Activated CD8-positive, alpha-beta T cell treated with anti-CD3 and anti-CD28 coated beads for 36 hours (primary cell): ENCODE results near the gene TXNRD2. TPM values are rescaled to one million over a fixed set of nuclear protein-coding genes. Genes with fewer than 3 reads are reported as not detected.
A peak's percentile ranks its signal among the peaks of the same experiment; 100 is the strongest.

Experiments
- ATAC-seq: fragments of 200-7000 bp; cut with Tn5 transposase; one replicate; pipeline ENCODE4 v1.10.0; 2021; ENCODE audit warnings: mild to moderate bottlenecking, moderate library complexity
- CTCF ChIA-PET: fragments of 350-600 bp; sonication (Branson Sonifier 250); formaldehyde crosslinking; loops from one replicate; lab custom pipeline; 2021; ENCODE audit warnings: antibody characterized with exemption; lab: Charles Lee
- POLR2A ChIA-PET: fragments of 350-600 bp; sonication (Branson Sonifier 250); formaldehyde crosslinking; loops from one replicate; lab custom pipeline; 2021; ENCODE audit warnings: antibody characterized with exemption; lab: Charles Lee
- DNase-seq: peaks from one replicate; pipeline ENCODE4 v3.0.0-alpha.2; 2020
- H3K27ac Mint-ChIP-seq: one replicate; pipeline ENCODE4 v1.8.0; 2021; ENCODE audit warnings: mild to moderate bottlenecking, mixed read lengths
- H3K27me3 Mint-ChIP-seq: one replicate; pipeline ENCODE4 v1.8.0; 2021; ENCODE audit warnings: mixed read lengths
- H3K36me3 Mint-ChIP-seq: one replicate; pipeline ENCODE4 v1.8.0; 2021; ENCODE audit warnings: low read depth, mixed read lengths
- H3K4me1 Mint-ChIP-seq: one replicate; pipeline ENCODE4 v1.8.0; 2021; ENCODE audit warnings: low read depth, mixed read lengths
- H3K4me3 Mint-ChIP-seq: one replicate; pipeline ENCODE4 v1.8.0; 2021; ENCODE audit warnings: mild to moderate bottlenecking, moderate library complexity, mixed read lengths
- H3K9me3 Mint-ChIP-seq: one replicate; pipeline ENCODE4 v1.8.0; 2021; ENCODE audit warnings: mixed read lengths
- intact Hi-C: fragments of 100-400 bp; cut with micrococcal nuclease; formaldehyde crosslinking; loops from one replicate; pipeline ENCODE4 v1.10.0; 2022
- total RNA-seq, 2 experiments: library from RNA; stranded (reverse); gene quantifications; one replicate each; pipeline ENCODE4 v1.2.3, GENCODE V29; 2021
- TF ChIP-seq, protein P1 (sequence below): fragments of 200-600 bp; IDR thresholded peaks from one replicate; pipeline ENCODE4 v1.8.0; 2022; ENCODE audit warnings: antibody characterized with exemption, mild to moderate bottlenecking

The TXNRD2 gene
- total RNA-seq, 2 experiments from 2014 or later = 18.0 to 18.5 TPM

DNA sequence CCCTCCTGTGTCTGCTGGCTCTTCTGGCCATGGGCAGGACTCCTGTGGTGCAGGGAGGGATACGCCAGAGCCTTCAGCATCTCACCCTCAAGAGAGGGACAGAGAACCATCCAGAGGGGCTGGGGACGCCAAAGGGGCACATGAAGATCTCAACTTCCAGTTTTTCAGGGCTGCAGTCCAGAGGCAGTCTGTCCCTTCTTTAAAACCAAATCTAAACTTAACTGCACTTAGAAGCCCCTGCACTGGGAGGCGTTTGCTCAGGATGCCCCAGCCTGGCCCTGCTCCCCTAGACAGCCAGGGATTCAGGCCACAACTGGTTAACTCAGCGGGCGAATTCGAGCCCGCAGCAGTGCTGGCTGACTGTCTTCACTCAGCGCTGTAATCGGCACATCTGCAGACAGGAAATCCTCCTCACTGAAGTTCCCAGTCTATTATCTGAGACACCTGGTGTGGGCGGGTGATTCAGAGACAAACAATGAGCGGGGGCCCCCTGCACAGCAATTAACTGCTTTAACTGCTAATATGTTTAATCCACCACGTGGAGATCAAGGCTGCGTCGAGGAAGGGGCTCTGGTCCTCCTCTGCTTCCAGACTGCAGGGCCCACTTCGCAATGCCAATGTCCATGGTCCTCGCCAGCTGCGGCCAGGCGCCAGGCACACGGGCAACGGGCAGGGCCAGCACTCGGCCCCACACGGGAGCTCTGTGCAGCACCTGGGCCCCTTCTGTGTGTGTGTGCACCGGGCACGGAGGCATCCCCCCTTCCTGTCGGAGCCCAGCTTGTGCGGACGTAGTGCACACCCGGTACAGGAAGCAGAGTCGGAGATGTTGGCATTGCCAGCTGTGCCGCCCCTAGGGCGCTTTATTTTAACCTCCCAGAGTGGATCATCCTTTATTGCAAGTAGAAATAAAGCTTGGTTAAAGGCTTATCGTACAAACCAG, 50.0 kb downstream of the TXNRD2 start:
- Mint-ChIP-seq H3K36me3 (peaks cover 13% of the 10 kb centered on the region), H3K27ac (peak overlapping the region; percentile 97), H3K4me3 (peak overlapping the region; percentile 73), H3K27me3 (no peaks in the 10 kb centered on the region), H3K9me3 (no peaks in the 10 kb centered on the region), H3K4me1 (peaks cover 81% of the 10 kb centered on the region)
- ChIA-PET CTCF (interaction anchor here (0.6 to 2.5 kb wide), 12 partner anchors 23 to 171 kb away, joined by 3 to 11 read pairs (median 4); partner anchors contain the start of genes GNB1L, GP1BB and RTL10), POLR2A (interaction anchor here (0.6 to 8.8 kb wide), 15 partner anchors 11 to 172 kb away, joined by 3 to 96 read pairs (median 3); partner anchors contain the start of genes COMT, GNB1L, RTL10 and TXNRD2)
- DNase-seq (peak; percentile 96), ATAC-seq (peak; percentile 74)
- intact Hi-C loops = loop anchor here (5.0 kb wide), 1 partner anchor 34 kb away; no protein-coding TSS in a partner anchor
- TF ChIP-seq, protein P1, sequence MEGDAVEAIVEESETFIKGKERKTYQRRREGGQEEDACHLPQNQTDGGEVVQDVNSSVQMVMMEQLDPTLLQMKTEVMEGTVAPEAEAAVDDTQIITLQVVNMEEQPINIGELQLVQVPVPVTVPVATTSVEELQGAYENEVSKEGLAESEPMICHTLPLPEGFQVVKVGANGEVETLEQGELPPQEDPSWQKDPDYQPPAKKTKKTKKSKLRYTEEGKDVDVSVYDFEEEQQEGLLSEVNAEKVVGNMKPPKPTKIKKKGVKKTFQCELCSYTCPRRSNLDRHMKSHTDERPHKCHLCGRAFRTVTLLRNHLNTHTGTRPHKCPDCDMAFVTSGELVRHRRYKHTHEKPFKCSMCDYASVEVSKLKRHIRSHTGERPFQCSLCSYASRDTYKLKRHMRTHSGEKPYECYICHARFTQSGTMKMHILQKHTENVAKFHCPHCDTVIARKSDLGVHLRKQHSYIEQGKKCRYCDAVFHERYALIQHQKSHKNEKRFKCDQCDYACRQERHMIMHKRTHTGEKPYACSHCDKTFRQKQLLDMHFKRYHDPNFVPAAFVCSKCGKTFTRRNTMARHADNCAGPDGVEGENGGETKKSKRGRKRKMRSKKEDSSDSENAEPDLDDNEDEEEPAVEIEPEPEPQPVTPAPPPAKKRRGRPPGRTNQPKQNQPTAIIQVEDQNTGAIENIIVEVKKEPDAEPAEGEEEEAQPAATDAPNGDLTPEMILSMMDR = no peak

DNA sequence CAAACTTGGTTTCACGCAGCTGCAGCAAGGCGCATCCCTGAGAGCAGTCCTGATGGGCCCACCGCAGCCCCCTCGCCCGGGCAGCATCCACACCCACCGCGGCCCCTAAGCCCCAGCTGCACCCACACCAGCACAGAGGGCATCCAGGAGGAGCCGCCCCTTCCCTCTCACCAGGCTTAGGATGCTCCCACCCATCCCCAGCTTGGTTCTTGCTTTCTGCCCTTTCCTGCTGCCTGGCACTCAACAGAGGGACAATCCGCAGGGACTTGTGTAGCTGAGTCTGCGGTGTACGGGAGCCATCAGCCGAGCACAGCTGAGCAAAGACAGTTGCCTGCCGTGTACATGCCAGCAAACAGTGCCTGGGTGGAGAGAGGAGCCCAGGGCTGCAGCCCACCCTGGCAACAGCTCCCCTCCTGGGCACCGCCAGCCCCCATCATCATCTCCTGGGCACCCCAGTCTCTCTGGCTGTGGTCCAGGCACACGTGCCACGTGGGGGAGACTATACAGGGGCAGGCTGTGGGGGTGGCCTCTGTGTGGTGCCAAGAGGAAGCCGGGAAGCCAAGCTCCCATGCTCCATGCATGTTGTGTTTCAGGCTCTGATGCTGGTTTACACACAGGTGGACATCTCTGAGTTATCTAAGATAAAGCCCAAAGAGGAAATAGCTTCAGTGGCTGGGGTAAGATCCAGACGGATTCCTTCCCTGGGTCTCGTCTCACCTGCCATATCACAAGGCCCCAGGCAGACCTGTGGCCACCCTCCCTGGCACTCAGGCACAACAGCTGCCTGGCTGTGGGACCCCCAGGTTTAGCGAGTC, 50.9 kb downstream of the TXNRD2 start:
- CTCF ChIA-PET = interaction anchor here (0.9 to 2.5 kb wide), 10 partner anchors 10 to 160 kb away, joined by 3 to 11 read pairs (median 4); partner anchors contain the start of genes GNB1L and RTL10
- H3K4me1 Mint-ChIP-seq = peaks cover 80% of the 10 kb centered on the region
- no peak for ATAC-seq

DNA sequence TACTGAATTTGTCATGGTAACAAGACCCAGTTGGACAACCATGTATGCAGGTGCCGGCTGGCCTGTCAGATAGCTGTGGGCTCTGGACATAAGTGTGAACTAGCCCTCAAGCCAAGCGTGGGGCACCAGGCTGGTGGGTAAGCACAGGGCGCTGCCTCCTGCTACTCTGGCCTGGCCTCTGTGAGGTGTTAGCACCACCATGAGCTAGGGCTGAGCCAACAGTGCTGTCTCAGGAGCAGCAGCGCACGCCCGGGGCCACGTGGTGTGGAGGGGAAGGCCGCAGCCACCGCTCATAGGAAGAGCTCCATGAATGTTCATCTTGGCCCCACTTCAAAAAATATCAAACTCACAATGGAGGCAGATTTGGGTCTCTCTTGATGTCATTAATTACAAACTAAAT, 51.7 kb downstream of the TXNRD2 start:
- H3K36me3 Mint-ChIP-seq = peaks cover 11% of the 10 kb centered on the region
- intact Hi-C loops = loop anchor here (5.0 kb wide), 1 partner anchor 33 kb away; no protein-coding TSS in a partner anchor
- H3K4me3 Mint-ChIP-seq = peak overlapping the region; percentile 13
- no peak for ATAC-seq
- peak overlapping the region; percentile 97 for H3K27ac Mint-ChIP-seq
- peaks cover 77% of the 10 kb centered on the region for H3K4me1 Mint-ChIP-seq
- CTCF ChIA-PET = interaction anchor here (1.0 to 1.5 kb wide), 5 partner anchors 11 to 57 kb away, joined by 3 to 6 read pairs (median 3); no protein-coding TSS in a partner anchor
- TF ChIP-seq, protein P1 = no peak
- DNase-seq = peak; percentile 72
- H3K9me3 Mint-ChIP-seq = no peaks in the 10 kb centered on the region
- POLR2A ChIA-PET = interaction anchor here (0.6 to 8.8 kb wide), 7 partner anchors 13 to 131 kb away, joined by 3 to 96 read pairs (median 3); partner anchors contain the start of genes COMT, GNB1L, RTL10 and TXNRD2
- H3K27me3 Mint-ChIP-seq = no peaks in the 10 kb centered on the region

More for the DNA sequence above, 50.9 kb downstream of the TXNRD2 start:
- Mint-ChIP-seq H3K9me3 (no peaks in the 10 kb centered on the region), H3K4me3 (peak overlapping the region; percentile 73), H3K36me3 (peaks cover 13% of the 10 kb centered on the region), H3K27ac (peak overlapping the region; percentile 97), H3K27me3 (no peaks in the 10 kb centered on the region)
- peak; percentile 35 for DNase-seq
- TF ChIP-seq, protein P1 = no peak
- POLR2A ChIA-PET = interaction anchor here (0.6 to 8.8 kb wide), 9 partner anchors 14 to 160 kb away, joined by 3 to 96 read pairs (median 3); partner anchors contain the start of genes COMT, GNB1L, RTL10 and TXNRD2
- intact Hi-C loops = loop anchor here (5.0 kb wide), 1 partner anchor 33 kb away; no protein-coding TSS in a partner anchor

DNA sequence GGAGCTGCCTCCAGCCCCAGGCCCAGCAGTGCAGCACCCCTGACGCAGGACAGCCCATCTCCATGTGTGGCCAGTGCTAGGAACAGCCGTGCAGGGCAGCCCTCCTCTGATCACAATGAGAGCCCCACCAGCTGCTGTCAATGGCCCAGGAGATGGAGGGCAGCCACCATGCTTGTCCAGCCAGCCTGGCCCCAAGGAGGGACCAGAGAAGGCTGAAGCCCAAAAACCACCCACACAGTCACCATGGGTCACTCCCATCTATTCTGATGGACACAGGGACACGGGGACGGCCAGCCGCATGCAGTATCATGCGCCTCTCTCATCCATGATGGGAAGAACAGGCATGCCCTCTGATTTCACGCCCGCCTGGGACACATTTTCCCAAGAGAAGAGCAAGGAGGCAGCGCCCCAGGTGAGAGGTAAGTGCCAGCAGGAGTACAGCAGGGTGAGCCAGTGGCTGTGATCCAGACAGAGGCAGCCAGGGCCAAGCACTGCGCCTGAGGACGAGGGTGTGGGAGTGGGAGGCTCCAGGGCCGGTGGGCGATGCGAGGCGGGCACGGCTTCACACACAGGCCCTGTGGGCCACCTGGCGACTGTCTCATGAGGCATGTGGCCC, 53.4 kb downstream of the TXNRD2 start:
- H3K4me3 Mint-ChIP-seq = no peak overlapping the region
- no peak overlapping the region for H3K27ac Mint-ChIP-seq
- CTCF ChIA-PET = interaction anchor here (0.7 kb wide), 1 partner anchor 22 kb away, joined by 3 read pairs; no protein-coding TSS in a partner anchor
- no peaks in the 10 kb centered on the region for H3K27me3 Mint-ChIP-seq
- POLR2A ChIA-PET = interaction anchor here (8.8 kb wide), 1 partner anchor 33 kb away, joined by 96 read pairs; the partner anchor contains the start of genes GNB1L and RTL10
- H3K4me1 Mint-ChIP-seq = peaks cover 63% of the 10 kb centered on the region
- H3K9me3 Mint-ChIP-seq = no peaks in the 10 kb centered on the region
- intact Hi-C loops = no loop called here
- DNase-seq = no peak
- TF ChIP-seq, protein P1 = no peak
- H3K36me3 Mint-ChIP-seq = peaks cover 3% of the 10 kb centered on the region
- no peak for ATAC-seq
